ENCODE results near the gene BCDIN3D. TPM values are rescaled to one million over a fixed set of nuclear protein-coding genes. Genes with fewer than 3 reads are reported as not detected.

Gene BCDIN3D
- total RNA-seq, 4 donors from 2014 or later: 3.2 to 7.4 (median 6.3) TPM

DNA sequence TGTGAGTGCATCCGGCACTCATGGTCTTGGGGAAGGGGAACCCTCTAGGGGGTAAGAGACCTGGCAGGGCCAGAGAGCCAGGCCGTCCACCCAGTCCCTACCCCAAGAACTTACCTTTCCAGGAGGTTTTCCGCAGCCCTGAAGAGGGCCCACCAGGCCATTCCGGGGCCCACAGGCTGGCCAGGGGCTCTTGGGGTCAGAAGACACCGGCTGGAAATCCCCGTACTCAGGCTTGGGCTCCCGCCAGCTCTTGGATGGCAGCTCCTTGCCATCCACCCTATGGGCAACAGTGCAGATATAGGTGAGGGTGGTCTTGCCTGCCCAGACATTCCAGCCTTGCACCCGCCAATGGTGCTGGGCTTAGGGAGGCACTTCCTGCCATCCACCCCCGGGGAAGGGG, 49.3 kb downstream of the BCDIN3D start:
- intact Hi-C loops (cut with DNase I; ENCODE audit: low total_unique reads): no loop called here
- DNase-seq (ENCODE audit: low spot score in 2 of 2): no peak
- TF ChIP-seq, protein P1, sequence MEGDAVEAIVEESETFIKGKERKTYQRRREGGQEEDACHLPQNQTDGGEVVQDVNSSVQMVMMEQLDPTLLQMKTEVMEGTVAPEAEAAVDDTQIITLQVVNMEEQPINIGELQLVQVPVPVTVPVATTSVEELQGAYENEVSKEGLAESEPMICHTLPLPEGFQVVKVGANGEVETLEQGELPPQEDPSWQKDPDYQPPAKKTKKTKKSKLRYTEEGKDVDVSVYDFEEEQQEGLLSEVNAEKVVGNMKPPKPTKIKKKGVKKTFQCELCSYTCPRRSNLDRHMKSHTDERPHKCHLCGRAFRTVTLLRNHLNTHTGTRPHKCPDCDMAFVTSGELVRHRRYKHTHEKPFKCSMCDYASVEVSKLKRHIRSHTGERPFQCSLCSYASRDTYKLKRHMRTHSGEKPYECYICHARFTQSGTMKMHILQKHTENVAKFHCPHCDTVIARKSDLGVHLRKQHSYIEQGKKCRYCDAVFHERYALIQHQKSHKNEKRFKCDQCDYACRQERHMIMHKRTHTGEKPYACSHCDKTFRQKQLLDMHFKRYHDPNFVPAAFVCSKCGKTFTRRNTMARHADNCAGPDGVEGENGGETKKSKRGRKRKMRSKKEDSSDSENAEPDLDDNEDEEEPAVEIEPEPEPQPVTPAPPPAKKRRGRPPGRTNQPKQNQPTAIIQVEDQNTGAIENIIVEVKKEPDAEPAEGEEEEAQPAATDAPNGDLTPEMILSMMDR (IDR thresholded peaks at IDR 0.05): no peak
- TF ChIP-seq POLR2A (IDR thresholded peaks at IDR 0.05): no peak
- H3K4me3 ChIP-seq (ENCODE audit: low read depth, poor library complexity, severe bottlenecking): no peak overlapping the region
- 92% methylated on average over 8 of the region's 9 CpGs for WGBS, 2 donors

DNA sequence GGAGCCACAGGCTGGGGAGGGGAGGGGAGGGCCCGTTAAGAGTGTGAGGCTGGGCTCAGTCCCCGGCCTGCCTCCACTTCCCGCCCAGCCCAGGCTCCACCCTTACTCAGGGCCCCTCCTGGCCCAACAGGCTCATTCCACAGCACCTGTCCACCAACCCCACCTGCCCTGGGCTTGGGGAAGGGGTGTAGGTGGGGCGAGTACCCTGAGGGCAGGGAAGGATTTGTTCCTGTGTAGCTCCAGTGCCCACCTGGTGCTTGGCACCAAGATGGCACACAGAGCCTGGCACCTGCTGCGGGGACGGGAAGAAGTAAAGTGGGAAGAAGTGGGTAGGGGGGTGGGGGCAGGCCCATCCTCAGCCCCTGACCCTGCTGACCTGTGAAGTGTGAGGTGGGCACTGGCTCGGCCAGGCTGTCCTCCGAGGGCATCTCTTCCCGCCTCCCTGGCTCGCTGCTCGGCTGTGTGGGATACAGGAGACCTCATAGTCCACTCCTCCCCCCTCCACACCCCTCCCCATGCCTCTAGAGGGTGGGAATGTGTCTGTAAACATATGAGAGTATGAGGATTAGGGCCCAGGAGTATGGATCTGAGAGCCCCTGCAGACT, 49.8 kb downstream of the BCDIN3D start:
- intact Hi-C loops (cut with DNase I; ENCODE audit: low total_unique reads): no loop called here
- no peak for DNase-seq (ENCODE audit: low spot score in 2 of 2)
- 81 to 89% methylated on average over 11 of the region's 11 CpGs for WGBS, 2 donors
- no peak overlapping the region for H3K4me3 ChIP-seq (ENCODE audit: low read depth, poor library complexity, severe bottlenecking)
- TF ChIP-seq POLR2A (IDR thresholded peaks at IDR 0.05): no peak
- TF ChIP-seq, protein P1 (IDR thresholded peaks at IDR 0.05): no peak

DNA sequence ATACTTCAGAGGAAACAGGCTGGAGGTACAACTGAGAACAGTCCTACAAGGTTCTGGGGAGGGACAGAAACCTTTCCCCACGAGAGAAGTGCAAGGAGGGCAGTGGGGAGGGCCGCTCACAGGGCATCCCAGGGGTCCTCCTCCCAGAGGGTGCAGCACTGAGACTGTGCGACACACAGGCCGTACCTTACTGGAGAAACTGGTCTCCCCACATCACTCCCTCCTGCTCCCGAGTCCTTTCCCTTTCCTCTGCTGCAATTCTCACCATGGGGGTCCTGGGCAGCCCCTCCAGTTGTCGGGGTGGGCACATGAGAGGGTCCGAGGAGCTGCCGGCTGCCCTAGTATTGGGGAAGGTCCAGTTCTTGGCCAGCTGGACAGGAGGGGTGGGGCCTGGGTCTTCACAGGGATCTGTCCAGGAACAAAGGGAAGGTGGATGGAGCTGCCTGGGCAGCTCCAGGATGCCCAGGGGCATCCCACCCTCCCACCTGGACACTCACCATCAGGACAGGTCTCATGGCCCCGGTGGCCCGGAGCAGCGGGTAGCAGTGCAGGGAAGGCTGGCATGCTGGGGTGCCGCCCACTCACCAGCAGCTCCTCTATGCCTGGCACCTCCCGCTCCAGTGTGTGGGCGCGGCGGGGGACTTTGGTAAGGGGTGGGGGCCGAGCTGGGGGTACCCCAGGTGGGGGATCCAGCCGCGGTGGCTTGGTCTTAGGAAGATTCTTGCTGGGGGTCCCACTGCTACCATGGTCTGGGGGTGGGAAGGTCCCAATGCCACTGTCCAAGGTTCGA, 50.5 kb downstream of the BCDIN3D start:
- no peak overlapping the region for H3K4me3 ChIP-seq (ENCODE audit: low read depth, poor library complexity, severe bottlenecking)
- 92% methylated on average over 19 to 20 of the region's 20 CpGs for WGBS, 2 donors
- intact Hi-C loops (cut with DNase I; ENCODE audit: low total_unique reads): no loop called here
- TF ChIP-seq POLR2A (IDR thresholded peaks at IDR 0.05): no peak
- TF ChIP-seq, protein P1 (IDR thresholded peaks at IDR 0.05): no peak
- DNase-seq (ENCODE audit: low spot score in 2 of 2): no peak

DNA sequence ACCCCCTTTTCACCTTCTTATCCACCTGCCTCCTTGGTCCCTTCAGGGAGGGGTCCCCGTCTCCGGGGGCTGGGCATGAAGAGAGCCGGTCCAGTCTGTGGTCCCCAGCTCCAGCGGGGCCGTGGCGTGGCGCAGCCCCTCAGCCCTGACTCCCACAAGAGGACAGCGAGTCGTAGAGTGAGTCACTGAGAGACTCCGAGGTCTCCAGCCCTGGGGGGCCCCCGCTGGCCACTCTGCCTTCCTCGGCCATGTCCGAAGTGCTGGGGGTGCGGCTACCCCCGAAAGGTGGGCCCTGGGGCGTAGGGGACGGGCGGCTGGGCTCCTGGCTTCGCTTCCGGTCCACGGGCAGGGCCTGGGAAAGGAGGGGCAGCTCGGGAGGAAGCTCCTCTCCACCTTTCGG, 51.2 kb downstream of the BCDIN3D start:
- H3K4me3 ChIP-seq (ENCODE audit: low read depth, poor library complexity, severe bottlenecking): no peak overlapping the region
- TF ChIP-seq, protein P1 (IDR thresholded peaks at IDR 0.05): no peak
- no peak for TF ChIP-seq POLR2A (IDR thresholded peaks at IDR 0.05)
- 91 to 92% methylated on average over 18 to 23 of the region's 23 CpGs for WGBS, 2 donors
- no peak for DNase-seq (ENCODE audit: low spot score in 2 of 2)
- intact Hi-C loops (cut with DNase I; ENCODE audit: low total_unique reads): no loop called here

DNA sequence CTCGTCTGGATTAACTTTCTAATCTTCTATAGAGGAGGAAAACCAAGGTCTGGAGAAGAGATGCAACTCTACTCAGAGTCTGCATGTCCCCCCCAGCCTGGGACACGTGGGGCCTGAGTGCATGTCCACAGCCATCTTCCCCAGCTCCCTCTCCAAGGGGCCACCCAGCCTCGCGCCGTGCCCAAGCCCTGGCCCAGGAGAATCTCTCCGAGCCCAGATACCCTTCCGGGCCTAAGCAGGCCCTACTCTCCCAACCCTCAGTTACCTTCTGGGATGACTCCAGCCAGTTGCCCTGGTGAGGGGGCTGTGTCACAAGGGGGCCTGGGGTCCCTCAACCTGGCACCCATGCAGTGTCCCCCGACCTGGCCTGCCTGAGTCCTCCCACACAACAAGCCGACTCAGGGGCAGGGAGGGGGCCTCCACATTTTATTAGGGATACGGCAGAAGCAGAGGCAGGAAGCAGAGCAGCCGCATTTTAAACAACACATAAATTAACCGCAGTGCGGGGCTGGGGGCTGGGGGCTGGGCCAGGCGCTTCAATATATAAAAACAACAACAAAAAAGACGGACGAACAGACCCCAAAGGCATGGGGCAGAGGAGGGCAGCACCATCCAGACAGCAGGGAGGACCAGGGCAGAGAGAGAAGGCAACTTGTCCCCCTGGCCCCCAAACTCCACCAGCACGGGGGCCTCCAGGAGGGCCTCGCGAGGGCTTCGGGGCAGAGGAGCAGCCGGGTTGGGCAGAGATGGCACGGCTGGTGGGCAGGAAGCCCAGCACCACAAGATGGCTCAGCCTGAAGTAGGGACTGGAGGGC, 52.0 kb downstream of the BCDIN3D start:
- intact Hi-C loops (cut with DNase I; ENCODE audit: low total_unique reads): no loop called here
- TF ChIP-seq, protein P1 (IDR thresholded peaks at IDR 0.05): no peak
- no peak for TF ChIP-seq POLR2A (IDR thresholded peaks at IDR 0.05)
- 80% methylated on average over 22 of the region's 22 CpGs for WGBS, 2 donors
- H3K4me3 ChIP-seq (ENCODE audit: low read depth, poor library complexity, severe bottlenecking): no peak overlapping the region
- no peak for DNase-seq (ENCODE audit: low spot score in 2 of 2)
